A549 (cell line): ENCODE data around the gene SUMO3. TPM values are rescaled to one million over a fixed set of nuclear protein-coding genes. Genes with fewer than 3 reads are reported as not detected.

Source experiments
- ATAC-seq, 2 experiments: fragments of 200-7000 bp in 1 of 2; fragments of >200 bp in 1 of 2; cut with Nextera tagmentation in 1 of 2; cut with Tn5 transposase in 1 of 2; 3 replicates each; pipeline versions ENCODE4 v1.8.0 to v1.9.1; 2018 to 2020; ENCODE audit warnings: mild to moderate bottlenecking in 1 of 2, moderate library complexity in 1 of 2
- CTCF ChIA-PET: fragments of 300-600 bp; sonication (Branson Sonifier 250); formaldehyde crosslinking; extraction: SDS; loops from one replicate; lab custom pipeline; 2021; ENCODE audit warnings: antibody characterized with exemption, inconsistent platforms; lab: Yijun Ruan, JAX
- POLR2A ChIA-PET: fragments of 350-600 bp; formaldehyde crosslinking; extraction: SDS; loops from one replicate; lab custom pipeline; 2021; ENCODE audit warnings: antibody characterized with exemption, inconsistent platforms; lab: Yijun Ruan, JAX
- DNase-seq, 2 experiments: peaks; one replicate each; pipeline versions ENCODE4 v3.0.0 to v3.0.0-alpha.2; 2011 to 2016; ENCODE audit warnings: low read depth in 1 of 2, low spot score in 1 of 2
- FAIRE-seq: peaks from 2 replicates; lab custom pipeline; 2011; peaks lifted over from hg19 to GRCh38; lab: Jason Lieb, UNC
- H3K27ac ChIP-seq, 2 experiments: fragments of >200 bp; sonication (Bioruptor Twin); formaldehyde crosslinking; 3 replicates each; pipeline ENCODE4 v1.5.1; 2016 to 2017
- H3K4me1 ChIP-seq: fragments of >200 bp; sonication (Bioruptor Twin); formaldehyde crosslinking; 3 replicates; pipeline ENCODE4 v1.6.1; 2016
- H3K4me2 ChIP-seq: fragments of >200 bp; sonication (Bioruptor Twin); formaldehyde crosslinking; 3 replicates; pipeline ENCODE4 v1.6.1; 2016
- H3K4me3 ChIP-seq: fragments of >200 bp; sonication (Bioruptor Twin); formaldehyde crosslinking; 3 replicates; pipeline ENCODE4 v1.5.1; 2016
- H3K9me3 ChIP-seq: fragments of >200 bp; sonication (Bioruptor Twin); formaldehyde crosslinking; 3 replicates; pipeline ENCODE4 v1.6.1; 2016
- BHLHE40 ChIP-seq: IDR thresholded peaks from 2 replicates; pipeline ENCODE4 v1.6.1; 2012; ENCODE audit warnings: low read depth, low read length, inconsistent platforms
- CBX2 ChIP-seq: fragments of 200-600 bp; sonication (generic); IDR thresholded peaks from 2 replicates; pipeline ENCODE4 v1.6.1; 2016; ENCODE audit warnings: low read depth, mild to moderate bottlenecking, borderline replicate concordance
- CHD2 ChIP-seq: fragments of 150-350 bp; IDR thresholded peaks from 2 replicates; pipeline ENCODE4 v1.6.1; 2014; ENCODE audit warnings: low read length; ENCODE audit not compliant: partially characterized antibody
- CHD4 ChIP-seq: fragments of 200-600 bp; sonication (generic); IDR thresholded peaks from 2 replicates; pipeline ENCODE4 v1.6.1; 2016; ENCODE audit warnings: antibody characterized with exemption, mild to moderate bottlenecking, borderline replicate concordance
- FOSL2 ChIP-seq, 2 experiments: fragments of 450-650 bp in 1 of 2; fragments of >200 bp in 1 of 2; sonication (Bioruptor Twin) in 1 of 2; formaldehyde crosslinking; IDR thresholded peaks; 2 replicates each; pipeline versions ENCODE4 v1.5.0 to v1.6.1; 2016 to 2020; ENCODE audit warnings: mild to moderate bottlenecking in 1 of 2, moderate library complexity in 1 of 2
- HEYL ChIP-seq: fragments of 250-450 bp; sonication (Bioruptor Pico); IDR thresholded peaks from 2 replicates; pipeline ENCODE4 v1.8.0; 2021; ENCODE audit warnings: mild to moderate bottlenecking, moderate library complexity
- HOXA7 ChIP-seq: fragments of 250-450 bp; sonication (Bioruptor Pico); IDR thresholded peaks from 2 replicates; pipeline ENCODE4 v1.5.0; 2020; ENCODE audit warnings: mild to moderate bottlenecking, moderate library complexity
- HOXB13 ChIP-seq: fragments of 250-450 bp; sonication (Bioruptor Pico); IDR thresholded peaks from 2 replicates; pipeline ENCODE4 v1.5.0; 2020; ENCODE audit warnings: low read depth, mild to moderate bottlenecking, moderate library complexity
- KDM1A ChIP-seq: fragments of 200-600 bp; sonication (generic); IDR thresholded peaks from 2 replicates; pipeline ENCODE4 v1.6.1; 2016; ENCODE audit warnings: low read depth, mild to moderate bottlenecking
- MAFK ChIP-seq: fragments of 450-650 bp; IDR thresholded peaks from 2 replicates; pipeline ENCODE4 v1.6.1; 2014; ENCODE audit not compliant: partially characterized antibody
- MAZ ChIP-seq: fragments of 150-350 bp; IDR thresholded peaks from 2 replicates; pipeline ENCODE4 v1.6.1; 2014; ENCODE audit warnings: antibody characterized with exemption, low read depth, low read length, borderline replicate concordance
- MYC ChIP-seq: IDR thresholded peaks from 2 replicates; pipeline ENCODE4 v1.6.1; 2012; ENCODE audit warnings: mild to moderate bottlenecking, inconsistent platforms, low read length, improper control_type of control experiment, borderline replicate concordance
- NFE2L2 ChIP-seq: fragments of 150-350 bp; conservative IDR thresholded peaks from 2 replicates; pipeline ENCODE4 v1.6.1; 2014; ENCODE audit warnings: low read length
- PHF8 ChIP-seq: fragments of 200-600 bp; sonication (generic); IDR thresholded peaks from 2 replicates; pipeline ENCODE4 v1.6.1; 2016; ENCODE audit warnings: low read depth, mild to moderate bottlenecking, antibody characterized with exemption, moderate library complexity, borderline replicate concordance
- POLR2AphosphoS2 ChIP-seq: conservative IDR thresholded peaks from 2 replicates; pipeline ENCODE4 v1.6.1; 2012; ENCODE audit warnings: low read length, improper control_type of control experiment, inconsistent platforms
- RAD21 ChIP-seq, 2 experiments: fragments of >200 bp in 1 of 2; sonication (Bioruptor Twin) in 1 of 2; formaldehyde crosslinking in 1 of 2; IDR thresholded peaks in 1 of 2; conservative IDR thresholded peaks in 1 of 2; 2 replicates in 1 of 2; 3 replicates in 1 of 2; pipeline ENCODE4 v1.6.1; 2012 to 2018; ENCODE audit warnings: inconsistent platforms in 1 of 2
- RARB ChIP-seq: fragments of 250-450 bp; sonication (Bioruptor Pico); IDR thresholded peaks from 2 replicates; pipeline ENCODE4 v1.8.0; 2021; ENCODE audit warnings: mild to moderate bottlenecking, moderate library complexity
- RCOR1 ChIP-seq: fragments of 150-350 bp; IDR thresholded peaks from 2 replicates; pipeline ENCODE4 v1.6.1; 2014; ENCODE audit warnings: antibody characterized with exemption, low read length, low read depth
- RNF2 ChIP-seq: fragments of 200-600 bp; sonication (generic); IDR thresholded peaks from 2 replicates; pipeline ENCODE4 v1.6.1; 2016; ENCODE audit warnings: low read depth, mild to moderate bottlenecking, antibody characterized with exemption, moderate library complexity, borderline replicate concordance
- SMC3 ChIP-seq: fragments of >200 bp; sonication (Bioruptor Twin); formaldehyde crosslinking; IDR thresholded peaks from 3 replicates; pipeline ENCODE4 v1.6.1; 2018; ENCODE audit warnings: inconsistent platforms
- SREBF2 ChIP-seq: fragments of 450-650 bp; IDR thresholded peaks from 2 replicates; pipeline ENCODE4 v1.6.1; 2014; ENCODE audit warnings: mild to moderate bottlenecking, moderate library complexity
- TFCP2L1 ChIP-seq: fragments of 250-450 bp; sonication (Bioruptor Pico); IDR thresholded peaks from 2 replicates; pipeline ENCODE4 v1.5.0; 2021; ENCODE audit warnings: mild to moderate bottlenecking
- ZFP36 ChIP-seq: fragments of 450-650 bp; IDR thresholded peaks from 2 replicates; pipeline ENCODE4 v1.6.1; 2014; ENCODE audit warnings: borderline replicate concordance; ENCODE audit not compliant: partially characterized antibody
- ZNF302 ChIP-seq: fragments of 250-450 bp; sonication (Bioruptor Pico); IDR thresholded peaks from 2 replicates; pipeline ENCODE4 v1.9.0; 2021; ENCODE audit warnings: inconsistent platforms, mild to moderate bottlenecking, moderate library complexity
- WGBS: methylation state at CpG from one replicate; pipeline ENCODE4 v1.1.6; 2017; ENCODE audit errors: missing lambda C conversion rate; 5-methylcytosine and 5-hydroxymethylcytosine counted together
- polyA plus RNA-seq, 4 experiments: library from polyadenylated mRNA; depleted of rRNA in 3 of 4; stranded (reverse); fragments of >200 nt; fragmentation: RNase III in 1 of 4; extraction: RNeasy Plus Mini Kit Qiagen cat#74134 plus additional on column Dnase treatment in 1 of 4; gene quantifications; 2 replicates in 3 of 4; 3 replicates in 1 of 4; pipeline ENCODE4 v1.2.3, GENCODE V29; 2011 to 2017
- TF ChIP-seq, protein P1 (sequence below): fragments of 450-650 bp; IDR thresholded peaks from 2 replicates; pipeline ENCODE4 v1.6.1; 2014; ENCODE audit warnings: antibody characterized with exemption
- TF ChIP-seq, protein P2 (sequence below): fragments of 150-350 bp; IDR thresholded peaks from 2 replicates; pipeline ENCODE4 v1.6.1; 2014; ENCODE audit warnings: low read depth, mild to moderate bottlenecking, low read length

Gene SUMO3
- polyA plus RNA-seq, 2 of the 4 experiments (the other 2 are of a cell fraction): 78.4 to 110 TPM

DNA sequence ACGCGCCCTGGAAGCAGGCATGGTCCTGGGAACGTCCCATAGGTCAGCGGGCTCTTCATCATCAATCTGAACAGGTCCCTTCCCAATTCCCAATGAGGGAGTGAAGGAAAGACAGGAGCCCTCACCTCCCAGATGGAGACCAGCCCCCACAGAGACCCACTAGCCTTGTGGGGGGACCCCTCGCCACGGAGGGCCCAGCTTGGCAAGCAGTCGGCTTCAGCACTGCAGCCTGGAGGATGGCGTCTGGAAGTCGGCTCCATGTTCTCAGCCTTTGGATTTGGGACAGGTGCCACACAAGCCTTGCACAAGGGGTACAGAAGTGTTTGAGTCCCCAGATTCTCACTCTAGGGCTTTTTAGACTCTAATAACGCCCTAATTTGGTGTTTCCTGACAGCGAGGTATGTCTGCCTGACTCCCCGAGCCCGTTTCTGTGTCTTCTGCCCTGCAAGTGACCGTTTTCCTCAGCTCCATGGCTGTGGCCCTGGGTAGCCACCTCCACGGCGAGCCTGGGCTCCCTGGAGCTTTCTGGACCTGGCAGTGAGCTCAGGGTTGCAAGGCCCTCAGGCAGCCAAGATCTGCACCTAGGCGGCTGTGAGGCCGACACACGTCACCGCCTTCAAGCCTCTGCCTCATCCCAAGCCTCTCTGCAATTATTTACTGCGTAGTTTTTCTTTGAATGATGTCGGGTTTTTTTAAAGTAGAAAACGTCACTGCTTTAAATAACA is 25.0 kb upstream of the SUMO3 start:
- H3K4me3 ChIP-seq: no peak overlapping the region
- no peak overlapping the region for H3K27ac ChIP-seq
- TF ChIP-seq HOXB13 (CRISPR knock-in tag) (no peak), CHD4 (no peak), POLR2AphosphoS2 (no peak), KDM1A (no peak), CBX2 (no peak), CHD2 (no peak), RAD21 (conservative IDR thresholded peaks at IDR 0.05 in 1 of 2, IDR thresholded peaks at IDR 0.05 in 1 of 2) (no peak), SREBF2 (no peak), PHF8 (no peak), RCOR1 (no peak), TFCP2L1 (no peak), HEYL (no peak), ZFP36 (no peak), NFE2L2 (no peak), MYC (no peak), BHLHE40 (no peak), ZNF302 (CRISPR knock-in tag) (no peak)
- TF ChIP-seq, protein P1, sequence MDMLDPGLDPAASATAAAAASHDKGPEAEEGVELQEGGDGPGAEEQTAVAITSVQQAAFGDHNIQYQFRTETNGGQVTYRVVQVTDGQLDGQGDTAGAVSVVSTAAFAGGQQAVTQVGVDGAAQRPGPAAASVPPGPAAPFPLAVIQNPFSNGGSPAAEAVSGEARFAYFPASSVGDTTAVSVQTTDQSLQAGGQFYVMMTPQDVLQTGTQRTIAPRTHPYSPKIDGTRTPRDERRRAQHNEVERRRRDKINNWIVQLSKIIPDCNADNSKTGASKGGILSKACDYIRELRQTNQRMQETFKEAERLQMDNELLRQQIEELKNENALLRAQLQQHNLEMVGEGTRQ: no peak
- TF ChIP-seq, protein P2, sequence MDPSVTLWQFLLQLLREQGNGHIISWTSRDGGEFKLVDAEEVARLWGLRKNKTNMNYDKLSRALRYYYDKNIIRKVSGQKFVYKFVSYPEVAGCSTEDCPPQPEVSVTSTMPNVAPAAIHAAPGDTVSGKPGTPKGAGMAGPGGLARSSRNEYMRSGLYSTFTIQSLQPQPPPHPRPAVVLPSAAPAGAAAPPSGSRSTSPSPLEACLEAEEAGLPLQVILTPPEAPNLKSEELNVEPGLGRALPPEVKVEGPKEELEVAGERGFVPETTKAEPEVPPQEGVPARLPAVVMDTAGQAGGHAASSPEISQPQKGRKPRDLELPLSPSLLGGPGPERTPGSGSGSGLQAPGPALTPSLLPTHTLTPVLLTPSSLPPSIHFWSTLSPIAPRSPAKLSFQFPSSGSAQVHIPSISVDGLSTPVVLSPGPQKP: no peak
- TF ChIP-seq, all 56 proteins: peak for 0
- FAIRE-seq: no peak
- no peak for DNase-seq
- no peak overlapping the region for H3K4me2 ChIP-seq
- H3K4me1 ChIP-seq: peaks cover 12% of the 10 kb centered on the region
- ChIA-PET POLR2A (no interaction called here), CTCF (no interaction called here)
- WGBS: 71% methylated on average over 22 of the region's 23 CpGs
- H3K9me3 ChIP-seq: no peaks in the 10 kb centered on the region
- ATAC-seq: no peak

DNA sequence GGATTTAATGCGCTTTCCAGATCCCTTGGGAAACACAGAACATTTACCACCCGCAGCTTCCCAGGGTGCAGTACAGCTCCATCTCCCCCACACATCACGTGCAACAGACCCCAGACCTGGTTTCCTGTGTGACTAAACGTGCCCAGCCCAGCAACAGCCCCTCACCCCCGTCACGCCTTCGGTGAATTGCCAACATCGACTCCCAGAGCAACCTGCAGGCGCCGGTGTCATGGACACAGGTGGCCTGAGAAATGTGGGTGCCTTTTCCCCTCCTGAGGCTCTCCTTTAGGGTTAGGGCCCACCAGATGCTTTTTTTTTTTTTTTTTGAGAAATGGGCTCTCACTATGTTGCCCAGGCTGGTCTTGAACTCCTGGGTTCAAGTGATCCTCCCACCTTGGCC is 24.2 kb upstream of the SUMO3 start:
- CTCF ChIA-PET: no interaction called here
- Histone ChIP-seq H3K4me2 (no peak overlapping the region), H3K4me1 (peaks cover 12% of the 10 kb centered on the region), H3K27ac (no peak overlapping the region), H3K4me3 (no peak overlapping the region), H3K9me3 (no peaks in the 10 kb centered on the region)
- POLR2A ChIA-PET: no interaction called here
- WGBS: 72% methylated on average over 10 of the region's 10 CpGs
- DNase-seq (no peak), FAIRE-seq (no peak), ATAC-seq (no peak)
- TF ChIP-seq HOXB13 (CRISPR knock-in tag) (no peak), CHD2 (no peak), RNF2 (no peak), SMC3 (no peak), MAZ (no peak), MAFK (no peak), NFE2L2 (no peak), RARB (no peak), HOXA7 (CRISPR knock-in tag) (no peak), CHD4 (no peak), RAD21 (conservative IDR thresholded peaks at IDR 0.05 in 1 of 2, IDR thresholded peaks at IDR 0.05 in 1 of 2) (no peak), MYC (no peak), FOSL2 (IDR thresholded peaks at IDR 0.05) (no peak), FOSL2 (CRISPR knock-in tag; IDR thresholded peaks at IDR 0.05) (no peak)
- TF ChIP-seq, protein P2: no peak
